Measurements from ENCODE around the gene BBLN. TPM values are rescaled to one million over a fixed set of nuclear protein-coding genes. Genes with fewer than 3 reads are reported as not detected.

BBLN gene
- total RNA-seq, 1 experiment from 2014 or later = 154 TPM

DNA sequence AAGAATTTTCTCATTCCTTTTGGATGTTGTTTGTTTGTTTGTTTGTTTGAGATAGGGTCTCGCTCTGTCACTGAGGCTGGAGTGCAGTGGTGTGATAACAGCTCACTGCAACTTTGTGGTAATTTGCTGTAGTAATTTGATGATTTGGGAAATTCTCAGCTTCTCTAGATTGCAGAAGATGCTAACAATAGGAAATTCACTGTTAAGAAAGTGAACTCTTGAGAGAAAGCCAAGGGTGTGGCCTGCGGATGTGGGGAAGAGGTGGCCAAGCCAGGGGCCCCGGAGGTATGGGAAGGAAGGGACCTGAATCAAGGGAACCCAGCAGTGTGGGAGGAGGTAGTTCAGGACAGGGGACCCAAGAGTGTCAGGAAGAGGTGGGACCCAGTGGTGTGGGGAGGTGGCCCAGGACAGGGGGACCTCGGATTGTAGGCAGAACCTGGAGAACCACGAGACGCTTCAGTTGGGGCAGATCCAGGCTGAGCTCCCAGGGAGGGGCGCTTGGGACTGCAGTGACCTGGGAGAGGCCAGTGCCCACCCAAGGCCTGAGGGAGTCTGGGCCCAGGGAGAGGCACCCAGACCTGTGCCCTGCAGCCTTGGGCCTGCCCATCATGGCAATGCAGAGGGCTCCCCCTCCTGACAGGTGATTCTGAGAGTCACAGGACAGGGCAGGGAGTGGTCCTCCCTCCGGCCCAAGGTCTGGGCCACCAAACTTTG is 16.4 kb upstream of the BBLN start:
- Histone ChIP-seq H2AFZ (no peak overlapping the region), H3K4me2 (peak overlapping the region; percentile 72), H3K36me3 (ENCODE audit: low read depth) (no peaks in the 10 kb centered on the region), H3K9me3 (ENCODE audit: insufficient read depth, low read depth) (no peaks in the 10 kb centered on the region), H3K4me1 (replicated peaks; ENCODE audit: insufficient read depth) (peaks cover 73% of the 10 kb centered on the region), H3K79me2 (ENCODE audit: low read depth) (peaks cover 25% of the 10 kb centered on the region; the same call in 1 of the 2 replicates), H3F3A (ENCODE audit: insufficient read depth, low read depth) (peaks cover 59% of the 10 kb centered on the region), H3K27ac (peak overlapping the region; percentile 87), H3K4me3 (no peak overlapping the region), H3K9me2 (ENCODE audit: insufficient read depth) (no peaks in the 10 kb centered on the region), H3K27me3 (ENCODE audit: insufficient read depth, low read depth) (no peaks in the 10 kb centered on the region), H4K20me1 (ENCODE audit: insufficient read depth) (no peaks in the 10 kb centered on the region)
- peak; percentile 50 to 69 for DNase-seq
- CTCF ChIA-PET = interaction anchor here (0.7 kb wide), 1 partner anchor 151 kb away, joined by 5 read pairs; no protein-coding TSS in a partner anchor
- BruUV-seq (replicated peaks) = no TSS peak
- POLR2A ChIA-PET (ENCODE audit: unreplicated experiment) = no interaction called here
- TF ChIP-seq EZH2 (IDR thresholded peaks at IDR 0.05; ENCODE audit: low read depth) (no peak), CTCF (conservative IDR thresholded peaks at IDR 0.05) (no peak)
- intact Hi-C loops (cut with micrococcal nuclease; ENCODE audit: unreplicated experiment) = no loop called here

GRCh38 chr9:128144239-128145181 is 15.6 kb upstream of the BBLN start:
- intact Hi-C loops (cut with micrococcal nuclease; ENCODE audit: unreplicated experiment) = loop anchor here (5.0 kb wide), 1 partner anchor 48 kb away; the partner anchor contains the start of gene CIZ1
- Histone ChIP-seq H3K79me2 (ENCODE audit: low read depth) (peaks cover 27% of the 10 kb centered on the region; the same call in 1 of the 2 replicates), H3K36me3 (ENCODE audit: low read depth) (no peaks in the 10 kb centered on the region), H3K27me3 (ENCODE audit: insufficient read depth, low read depth) (no peaks in the 10 kb centered on the region), H3F3A (ENCODE audit: insufficient read depth, low read depth) (peaks cover 65% of the 10 kb centered on the region), H3K27ac (peak overlapping the region; percentile 87), H3K9me3 (ENCODE audit: insufficient read depth, low read depth) (no peaks in the 10 kb centered on the region), H2AFZ (no peak overlapping the region), H3K4me2 (peak overlapping the region; percentile 72), H3K9me2 (ENCODE audit: insufficient read depth) (no peaks in the 10 kb centered on the region), H3K4me1 (replicated peaks; ENCODE audit: insufficient read depth) (peaks cover 74% of the 10 kb centered on the region), H3K4me3 (no peak overlapping the region), H4K20me1 (ENCODE audit: insufficient read depth) (no peaks in the 10 kb centered on the region)
- TF ChIP-seq CTCF (conservative IDR thresholded peaks at IDR 0.05) (no peak), EZH2 (IDR thresholded peaks at IDR 0.05; ENCODE audit: low read depth) (no peak)
- ChIA-PET POLR2A (ENCODE audit: unreplicated experiment) (interaction anchor here (0.6 kb wide), 1 partner anchor 16 kb away, joined by 3 read pairs; no protein-coding TSS in a partner anchor), CTCF (interaction anchor here (0.5 kb wide), 1 partner anchor 25 kb away, joined by 3 read pairs; no protein-coding TSS in a partner anchor)
- BruUV-seq (replicated peaks) = TSS peak; percentile 16
- no peak for DNase-seq

GRCh38 chr9:128145536-128145935 is 14.5 kb upstream of the BBLN start:
- H3K4me3 ChIP-seq = peak overlapping the region; percentile 20; the same call in 1 of the 2 replicates
- peaks cover 74% of the 10 kb centered on the region for H3K4me1 ChIP-seq (replicated peaks; ENCODE audit: insufficient read depth)
- no TSS peak for BruUV-seq (replicated peaks)
- peaks cover 7% of the 10 kb centered on the region; the same call in 1 of the 2 replicates for H3K36me3 ChIP-seq (ENCODE audit: low read depth)
- H3K9me2 ChIP-seq (ENCODE audit: insufficient read depth) = no peaks in the 10 kb centered on the region
- intact Hi-C loops (cut with micrococcal nuclease; ENCODE audit: unreplicated experiment) = loop anchor here (5.0 kb wide), 1 partner anchor 47 kb away; the partner anchor contains the start of gene CIZ1
- H2AFZ ChIP-seq = no peak overlapping the region
- H3K4me2 ChIP-seq = peak overlapping the region; percentile 72
- peaks cover 73% of the 10 kb centered on the region for H3F3A ChIP-seq (ENCODE audit: insufficient read depth, low read depth)
- no peaks in the 10 kb centered on the region for H3K9me3 ChIP-seq (ENCODE audit: insufficient read depth, low read depth)
- no peaks in the 10 kb centered on the region for H3K27me3 ChIP-seq (ENCODE audit: insufficient read depth, low read depth)
- peaks cover 37% of the 10 kb centered on the region for H3K79me2 ChIP-seq (ENCODE audit: low read depth)
- peak overlapping the region; percentile 87 for H3K27ac ChIP-seq
- TF ChIP-seq EZH2 (IDR thresholded peaks at IDR 0.05; ENCODE audit: low read depth) (no peak), CTCF (conservative IDR thresholded peaks at IDR 0.05) (no peak)
- ChIA-PET CTCF (interaction anchor here (0.5 to 0.6 kb wide), 2 partner anchors 184 to 194 kb away, joined by 3 to 9 read pairs; no protein-coding TSS in a partner anchor), POLR2A (ENCODE audit: unreplicated experiment) (interaction anchor here (0.6 to 0.7 kb wide), 4 partner anchors 17 to 229 kb away, joined by 3 to 5 read pairs (median 3); partner anchors contain the start of genes CIZ1 and ST6GALNAC4)
- peak; percentile 85 to 96 for DNase-seq
- H4K20me1 ChIP-seq (ENCODE audit: insufficient read depth) = no peaks in the 10 kb centered on the region; the same call in 1 of the 2 replicates

Data from PC-9 (cell line).